ENCODE results near the gene PPP1R14B. TPM values are rescaled to one million over a fixed set of nuclear protein-coding genes. Genes with fewer than 3 reads are reported as not detected.
"Not testable (repeated sequence)": the region's sequence is repeated elsewhere in the genome, so short reads cannot be mapped to it uniquely, and the experiment has no call there.

Gene PPP1R14B
- total RNA-seq, 1 donor from 2014 or later = 82.5 TPM

DNA sequence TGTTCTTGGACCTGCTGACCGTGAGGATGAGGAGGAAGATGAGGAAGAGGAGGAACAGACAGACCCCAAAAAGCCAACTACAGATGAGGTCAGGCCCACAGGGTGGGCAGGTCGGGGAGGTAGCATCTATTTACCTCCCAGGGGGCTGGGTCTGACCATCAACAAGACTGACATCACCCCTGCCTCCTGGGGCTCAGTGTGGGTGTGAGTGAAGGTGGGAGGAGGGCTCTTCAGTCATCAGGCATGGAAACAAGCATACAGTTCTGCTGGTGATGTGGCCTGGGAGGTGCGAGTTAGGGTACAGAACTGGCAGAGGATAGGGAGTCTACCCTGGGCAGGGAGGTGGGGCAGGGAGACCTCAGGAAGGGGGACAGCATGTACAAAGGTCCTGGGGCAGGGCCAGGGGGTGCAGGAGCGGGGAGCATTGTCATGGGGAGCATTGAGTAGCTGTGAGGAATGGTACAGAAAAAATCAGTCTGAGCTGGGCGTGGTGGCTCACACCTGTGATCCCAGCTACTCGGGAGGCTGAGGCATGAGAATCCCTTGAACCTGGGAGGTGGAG, 13.5 kb upstream of the PPP1R14B start:
- DNase-seq = no peak

- no peak for DNase-seq
Measured at GRCh38 chr11:64259533-64260067, 12.9 kb upstream of the PPP1R14B start.

DNA sequence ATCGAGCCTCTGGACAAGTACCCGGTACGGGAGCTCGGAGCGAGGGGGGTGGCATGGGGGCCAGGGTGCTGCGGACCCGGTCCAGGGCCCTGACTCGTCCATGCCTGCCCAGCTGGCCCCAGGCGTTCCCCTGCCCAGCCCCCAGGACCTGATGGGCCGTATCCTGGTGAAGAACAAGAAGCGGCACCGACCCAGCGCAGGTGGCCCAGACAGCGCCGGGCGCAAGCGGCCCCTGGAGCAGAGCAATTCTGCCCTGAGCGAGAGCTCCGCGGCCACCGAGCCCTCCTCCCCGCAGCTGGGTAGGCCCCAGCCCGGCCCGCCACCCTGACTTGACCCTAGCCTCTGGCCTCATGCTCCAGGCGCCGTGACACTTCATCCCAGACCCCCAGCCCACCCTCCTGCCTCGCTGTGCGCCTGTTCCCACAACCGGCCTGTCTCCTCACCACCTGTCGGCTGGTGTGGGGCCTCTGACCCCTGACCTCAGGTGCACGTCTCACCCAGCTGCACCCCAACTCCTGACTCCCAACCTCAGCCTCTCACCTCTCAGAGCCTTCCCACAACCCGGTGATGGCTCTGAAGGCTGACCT, 12.3 kb upstream of the PPP1R14B start:
- no peak for DNase-seq

DNA sequence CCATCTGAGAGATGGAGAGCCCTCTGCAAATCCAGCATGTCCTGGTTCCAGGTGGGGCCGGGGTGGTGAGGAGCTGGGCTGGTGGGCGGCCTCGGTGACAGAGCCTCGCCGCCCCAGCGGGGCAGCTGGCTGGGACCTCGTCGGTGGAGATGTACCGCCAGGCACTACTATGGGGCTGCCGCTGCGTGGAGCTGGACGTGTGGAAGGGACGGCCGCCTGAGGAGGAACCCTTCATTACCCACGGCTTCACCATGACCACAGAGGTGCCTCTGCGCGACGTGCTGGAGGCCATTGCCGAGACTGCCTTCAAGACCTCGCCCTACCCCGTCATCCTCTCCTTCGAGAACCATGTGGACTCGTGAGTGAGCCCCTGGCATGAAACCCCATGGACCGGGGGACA, 11.6 kb upstream of the PPP1R14B start:
- DNase-seq = no peak

GRCh38 chr11:64256300-64256699, 9.6 kb upstream of the PPP1R14B start:
- no peak for DNase-seq

- DNase-seq = no peak
Measured at GRCh38 chr11:64255135-64256128, 8.7 kb upstream of the PPP1R14B start.

- no peak for DNase-seq
Measured at GRCh38 chr11:64254326-64254725, 7.6 kb upstream of the PPP1R14B start.

DNA sequence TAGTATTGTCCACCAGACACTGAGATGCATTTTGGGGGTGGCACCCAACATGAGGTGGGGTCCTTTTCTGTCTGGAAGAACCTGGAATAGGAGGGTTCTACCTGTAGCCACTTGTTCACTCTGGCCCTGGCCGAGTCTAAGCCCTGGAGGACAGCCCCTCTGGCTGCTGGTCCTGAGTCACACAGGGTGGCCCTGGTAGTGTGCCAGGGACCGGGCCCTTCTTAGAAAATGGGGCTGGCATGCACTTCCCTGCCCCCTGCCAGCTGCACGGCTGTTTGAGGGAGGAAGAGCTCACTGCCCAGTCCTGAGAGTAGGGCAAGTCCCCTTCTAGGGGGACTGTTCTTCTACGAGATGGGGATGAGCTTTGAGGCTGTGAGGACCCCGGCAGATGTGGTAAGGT, 6.7 kb upstream of the PPP1R14B start:
- DNase-seq = no peak

DNA sequence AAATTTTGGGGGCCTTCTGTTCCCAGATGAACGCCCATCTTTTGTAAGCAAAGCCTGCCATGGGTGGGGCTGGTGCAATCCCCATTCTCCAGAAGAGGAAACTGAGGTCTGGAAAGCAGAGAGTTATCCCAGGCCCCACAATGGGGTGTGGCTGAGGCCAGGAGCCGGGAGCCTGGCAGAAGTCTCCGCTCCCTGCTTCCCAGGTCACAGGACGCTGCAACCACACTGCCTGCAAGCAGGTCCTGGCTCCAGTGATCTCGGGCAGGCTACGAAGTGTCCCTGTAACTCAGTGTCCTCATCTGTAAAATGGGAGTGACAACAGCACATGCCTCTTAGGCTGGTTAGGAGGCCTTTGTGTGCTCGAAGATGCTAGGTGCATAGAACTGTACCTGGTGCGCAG, 6.3 kb upstream of the PPP1R14B start:
- no peak for DNase-seq

DNA sequence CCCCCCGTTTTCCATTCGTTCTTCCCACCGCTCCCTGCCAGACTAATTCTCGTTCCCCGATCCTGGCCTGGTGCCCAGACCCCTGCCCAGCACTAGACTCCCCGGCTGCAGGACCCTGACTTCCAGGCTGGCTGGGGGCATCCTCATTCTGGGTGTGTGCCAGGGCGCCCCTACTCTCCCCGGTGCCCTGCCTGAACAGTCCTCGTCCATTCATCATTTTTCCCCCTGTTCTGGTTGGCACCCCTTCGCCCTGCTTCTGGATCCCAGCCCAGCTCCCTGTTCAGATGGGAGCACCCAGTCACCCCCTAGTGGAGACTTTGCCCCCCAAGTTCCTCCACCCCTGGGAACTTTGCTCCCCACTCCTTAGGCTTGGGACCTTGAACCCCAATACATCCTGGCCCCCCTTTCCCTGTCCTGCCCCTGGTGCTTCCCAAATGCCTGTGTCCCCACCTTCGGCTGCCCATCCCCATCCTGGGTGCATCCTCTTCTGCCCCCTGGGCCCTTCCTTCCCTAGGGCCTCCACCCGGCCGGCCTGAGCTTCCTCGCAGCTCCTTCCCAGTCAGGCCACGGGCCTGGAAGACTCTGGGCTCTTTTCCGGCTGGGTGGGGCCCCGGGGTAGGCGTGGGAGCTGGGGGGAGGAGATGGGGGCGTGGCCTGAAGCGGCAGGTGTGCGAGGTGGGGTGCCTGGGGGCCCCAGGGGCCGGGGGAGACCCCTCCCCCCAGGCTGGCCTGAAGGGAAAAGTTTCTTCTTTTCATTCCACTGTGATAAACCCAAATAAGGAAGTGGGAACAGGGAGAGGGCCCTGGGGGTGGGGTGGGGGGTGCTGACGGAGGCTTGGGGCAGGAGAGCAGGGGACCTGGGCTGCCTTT, 5.5 kb upstream of the PPP1R14B start:
- no peak for DNase-seq

- no peak for DNase-seq
Measured at GRCh38 chr11:64251753-64252002, 4.9 kb upstream of the PPP1R14B start.

- peak; percentile 62 for DNase-seq
Measured at GRCh38 chr11:64251016-64251752, 4.4 kb upstream of the PPP1R14B start, which contains the start of gene PLCB3. Gene PLCB3 (plus strand): TSS chr11:64251530. CDS start chr11:64251650, 120 bp downstream.

- DNase-seq = no peak
Measured at GRCh38 chr11:64250415-64251015, 3.8 kb upstream of the PPP1R14B start.

- no peak for DNase-seq
Measured at GRCh38 chr11:64249563-64250414, 3.0 kb upstream of the PPP1R14B start.

DNA sequence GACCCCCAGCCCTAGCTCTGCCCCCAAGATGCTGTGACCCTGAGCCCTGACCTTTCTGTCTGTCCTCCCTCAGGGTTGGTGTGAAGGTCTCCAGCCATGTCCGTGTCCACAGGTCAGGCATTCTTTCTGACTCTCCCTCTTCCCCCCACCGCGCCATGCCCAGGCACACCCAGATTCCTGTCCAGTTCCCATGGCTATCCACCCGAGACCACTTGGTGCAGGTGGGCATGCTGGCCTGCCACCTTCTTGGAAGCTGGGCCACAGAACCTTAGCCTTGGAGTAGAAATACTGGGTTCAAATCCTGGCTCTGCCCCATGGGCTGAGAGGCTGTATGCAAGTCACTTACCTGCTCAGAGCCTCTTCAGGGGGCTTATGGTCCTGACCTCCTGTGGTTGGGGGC, 2.3 kb upstream of the PPP1R14B start:
- no peak for DNase-seq

DNA sequence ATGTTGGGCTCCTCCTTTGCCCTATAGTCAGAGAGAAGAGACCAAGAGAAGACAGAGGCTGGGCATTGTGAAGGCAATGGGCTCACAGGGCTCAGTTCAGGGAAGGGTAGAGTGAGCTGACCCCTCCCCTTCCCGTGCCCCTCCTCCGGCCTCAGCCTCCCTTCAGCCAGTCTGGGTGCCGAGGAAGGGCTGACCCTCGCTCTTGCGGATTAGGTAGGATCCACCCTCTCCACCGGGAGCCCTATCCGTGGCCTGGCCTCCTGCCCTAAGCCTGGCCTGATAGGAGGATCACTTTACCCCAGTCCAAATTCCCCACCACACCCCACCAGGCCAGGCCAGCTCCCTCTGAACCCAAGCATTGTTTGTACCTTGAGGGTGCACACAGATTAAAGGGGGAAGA, 1.8 kb upstream of the PPP1R14B start:
- no peak for DNase-seq

DNA sequence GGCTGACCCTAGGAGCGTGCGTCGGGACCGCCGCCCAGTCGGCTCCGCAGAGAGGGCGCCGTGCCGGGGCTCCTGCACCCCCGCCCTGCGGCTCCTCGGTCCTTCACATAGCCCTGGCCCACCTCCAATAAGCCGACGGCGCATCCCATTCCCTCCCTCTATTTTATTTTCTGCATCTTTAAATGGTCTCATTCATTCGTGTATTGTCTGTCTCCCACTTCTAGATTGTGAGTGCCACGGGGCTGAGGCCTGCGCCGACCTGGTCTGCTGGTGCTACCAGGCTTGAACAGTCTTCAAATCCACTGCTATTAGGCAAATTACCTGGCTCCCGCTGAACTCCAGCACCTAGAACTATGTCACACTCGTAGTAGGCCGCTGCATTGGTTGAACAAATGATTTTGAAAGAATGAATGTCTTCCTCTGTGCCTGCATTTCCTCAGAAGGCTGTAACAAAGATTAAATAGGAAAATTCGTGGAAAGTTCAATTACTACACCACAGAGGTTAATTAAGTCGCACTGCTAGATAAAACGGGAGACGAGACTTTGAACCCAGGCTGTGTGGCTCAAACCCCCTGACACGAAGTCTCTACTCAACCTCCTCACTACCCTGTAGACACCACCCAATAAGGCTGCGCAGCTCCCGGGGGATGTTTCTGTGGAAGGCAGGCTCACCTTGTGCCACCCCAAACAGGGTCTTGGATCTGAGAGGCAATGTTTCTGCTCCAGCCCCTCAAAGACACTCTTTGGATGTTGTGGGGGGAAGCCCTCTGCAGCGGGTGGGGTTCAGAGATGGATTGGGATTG, 1.2 kb upstream of the PPP1R14B start:
- DNase-seq = peak; percentile 54

GRCh38 chr11:64246621-64246870, 197 bp downstream of the PPP1R14B start:
- not testable (repeated sequence) for DNase-seq

- peak; percentile 90 for DNase-seq
Measured at GRCh38 chr11:64245797-64246620, 734 bp downstream of the PPP1R14B start.
